ENCODE data around the gene TSPOAP1.

GRCh38 chr17:58308985-58309917 is 19.3 kb downstream of the TSPOAP1 start:
- no peak for TF ChIP-seq CTCF (IDR thresholded peaks at IDR 0.05)
- no peak for TF ChIP-seq POLR2A (IDR thresholded peaks at IDR 0.05)

Measured in testis (tissue), 2 donors.